ENCODE results near the gene COMMD2. TPM values are rescaled to one million over a fixed set of nuclear protein-coding genes. Genes with fewer than 3 reads are reported as not detected.

COMMD2 gene
- total RNA-seq (2014; rRNA removed; shearing (Covaris generic)) = 21.8 and 35.9 TPM in 2 replicates

DNA sequence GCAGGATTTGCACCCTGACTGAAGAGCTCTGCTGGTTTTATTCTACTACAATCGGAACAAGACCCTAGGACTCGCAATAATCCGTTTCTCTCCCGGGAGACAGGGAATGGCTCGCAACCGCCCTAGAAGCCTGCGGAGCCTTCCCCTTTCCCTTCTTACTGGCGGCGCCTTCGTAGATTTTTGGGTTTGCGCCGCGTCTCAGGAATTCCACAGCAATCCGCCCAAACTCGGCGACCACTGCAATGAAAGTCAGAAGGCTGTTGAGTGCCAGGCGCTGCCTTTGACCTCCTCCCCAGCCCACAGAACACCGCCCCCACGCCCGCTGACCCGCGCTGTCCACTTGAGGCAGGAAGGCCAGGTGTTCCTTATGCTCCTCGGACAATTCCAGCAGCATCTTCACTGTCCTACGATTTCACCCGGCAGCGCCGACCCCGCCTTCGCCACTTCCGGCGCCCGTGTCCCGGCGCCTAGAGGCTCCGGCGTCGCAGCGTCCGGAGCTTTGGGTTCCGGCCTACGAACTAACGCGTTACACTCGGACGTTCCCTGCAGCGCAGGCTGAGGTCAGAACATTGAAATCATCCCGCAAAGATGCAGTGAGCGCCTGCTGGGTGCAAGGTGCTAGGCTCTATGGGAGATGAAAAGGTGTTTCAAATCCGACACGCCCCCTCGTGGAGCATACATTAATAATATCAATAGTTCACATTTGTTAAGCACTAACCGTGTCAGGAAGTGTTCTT lies at the start of gene COMMD2:
TSS of gene COMMD2 (minus strand) at position 439 of the 737 bp plus-strand sequence. CDS start at position 394, 45 bp downstream.

DNA sequence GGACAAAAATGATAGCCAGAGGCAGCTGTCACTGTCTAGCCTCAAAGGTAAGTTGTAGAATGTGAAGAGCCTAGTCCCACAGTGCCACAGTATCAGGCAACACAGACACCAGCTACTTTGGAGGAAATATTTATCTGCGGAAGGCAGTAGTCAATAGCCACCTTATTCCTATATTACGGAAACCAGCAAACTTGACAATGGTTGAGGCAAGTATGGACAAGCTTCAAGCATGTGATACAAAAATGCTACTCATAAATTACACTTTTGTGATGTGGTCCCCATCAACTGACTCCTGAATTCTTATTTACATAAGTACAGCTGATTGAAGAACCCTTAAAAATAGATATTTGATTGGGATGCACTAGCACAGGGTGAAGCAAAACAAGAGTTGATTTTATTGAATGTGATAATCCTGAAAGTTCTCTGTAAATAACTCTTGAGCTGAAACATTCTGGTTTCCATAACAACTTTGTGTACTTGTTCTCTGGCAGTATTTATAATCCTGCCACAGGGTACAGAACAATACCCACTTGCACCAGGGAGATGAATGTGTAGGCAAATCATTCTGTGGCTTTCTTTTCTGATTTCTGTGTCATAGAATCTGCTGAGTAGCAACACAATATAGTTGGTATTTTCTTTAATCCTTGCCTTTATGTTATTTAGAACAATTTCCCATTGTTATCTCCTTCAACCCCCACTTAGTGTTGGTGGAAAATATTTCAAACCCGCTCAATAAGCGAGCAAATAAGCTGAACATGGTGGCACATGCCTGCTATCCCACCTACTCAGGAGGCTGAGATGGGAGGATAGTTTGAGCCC lies 40.4 kb upstream of the COMMD2 start, which contains the start of gene ANKUB1:
TSS of gene ANKUB1 (minus strand) at position 103 of the 819 bp plus-strand sequence. CDS start 188 bp downstream, outside the sequence.

Small RNAs within 50 kb of the gene (small RNA-seq; reads per million reads assigned to genes)
- not detected for gene RNU6-507P

Other genes starting within 250 kb of the COMMD2 start
- 264 and 312 TPM in 2 replicates for gene WWTR1, start 94.5 kb downstream of the COMMD2 start, total RNA-seq (2014; rRNA removed; shearing (Covaris generic))
- gene ANKUB1, start 40.1 kb upstream of the COMMD2 start, total RNA-seq (2014; rRNA removed; shearing (Covaris generic)) = not detected in 2 replicates
- 19.5 and 22.1 TPM in 2 replicates for gene RNF13, start 60.7 kb upstream of the COMMD2 start, total RNA-seq (2014; rRNA removed; shearing (Covaris generic))
- gene PFN2, start 218.4 kb upstream of the COMMD2 start, total RNA-seq (2014; rRNA removed; shearing (Covaris generic)) = 131 and 146 TPM in 2 replicates

Data from A375 (cell line).